D721Med (cell line): ENCODE measurements around the gene GNL2.
A peak's percentile ranks its signal among the peaks of the same experiment; 100 is the strongest.

ENCODE experiments used
- DNase-seq: peaks from one replicate; pipeline ENCODE4 v3.0.0; 2011; ENCODE audit warnings: low spot score; ENCODE audit not compliant: insufficient read length
- FAIRE-seq: peaks from 2 replicates; lab custom pipeline; 2011; peaks lifted over from hg19 to GRCh38; lab: Jason Lieb, UNC
- CTCF ChIP-seq: IDR thresholded peaks from 2 replicates; pipeline ENCODE4 v1.5.1; 2012; ENCODE audit warnings: mild to moderate bottlenecking, control low read depth; ENCODE audit not compliant: insufficient read depth; ENCODE audit errors: missing control alignments

GNL2 gene

GRCh38 chr1:37633040-37633937, 37.6 kb upstream of the GNL2 start:
- DNase-seq, result no peak
- TF ChIP-seq CTCF, result no peak
- no peak for FAIRE-seq

GRCh38 chr1:37631036-37631435, 35.3 kb upstream of the GNL2 start:
- DNase-seq (peak; percentile 57), FAIRE-seq (no peak)
- no peak for TF ChIP-seq CTCF

GRCh38 chr1:37630426-37631028, 34.8 kb upstream of the GNL2 start:
- no peak for FAIRE-seq
- no peak for DNase-seq
- TF ChIP-seq CTCF, result no peak

GRCh38 chr1:37629726-37630425, 34.1 kb upstream of the GNL2 start:
- no peak for FAIRE-seq
- no peak for TF ChIP-seq CTCF
- no peak for DNase-seq

- FAIRE-seq, result peak; percentile 80
- TF ChIP-seq CTCF, result no peak
Observed at GRCh38 chr1:37629008-37629407, 33.3 kb upstream of the GNL2 start.

GRCh38 chr1:37628026-37628556, 32.4 kb upstream of the GNL2 start:
- FAIRE-seq (peak; percentile 80), DNase-seq (peak; percentile 51)
- TF ChIP-seq CTCF, result no peak

More at GRCh38 chr1:37629008-37629407, 33.3 kb upstream of the GNL2 start:
- DNase-seq, result peak; percentile 78
